Islet precursor cell (in vitro differentiated cells): ENCODE measurements around the gene GPC3.
A peak's percentile ranks its signal among the peaks of the same experiment; 100 is the strongest.

Experiments used
- DNase-seq: peaks from one replicate; pipeline ENCODE4 v3.0.0-alpha.2; 2018

GPC3 gene

DNA sequence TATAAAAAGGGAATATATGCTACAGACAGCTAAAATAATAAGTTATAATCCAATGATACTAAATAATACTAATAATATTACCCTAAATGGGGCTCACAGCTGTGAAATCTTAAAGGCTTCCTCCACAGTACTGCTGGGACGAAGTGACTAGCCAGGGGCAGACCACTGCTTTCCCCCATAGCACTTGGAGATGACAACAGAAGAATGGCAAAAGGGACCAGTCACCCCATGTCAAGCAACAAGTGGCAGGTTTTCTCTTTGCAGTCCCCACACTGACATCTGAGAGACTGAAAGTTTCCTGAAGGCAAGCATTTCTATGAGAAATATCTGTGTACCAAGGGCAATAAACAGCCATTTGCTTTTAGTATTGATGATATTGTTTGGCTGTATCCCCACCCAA lies 396.6 kb downstream of the GPC3 start:
- no peak for DNase-seq

- no peak for DNase-seq
Measured at GRCh38 chrX:133587818-133588217, 397.6 kb downstream of the GPC3 start.

- DNase-seq = no peak
Measured at GRCh38 chrX:133587071-133587470, 398.3 kb downstream of the GPC3 start.

DNA sequence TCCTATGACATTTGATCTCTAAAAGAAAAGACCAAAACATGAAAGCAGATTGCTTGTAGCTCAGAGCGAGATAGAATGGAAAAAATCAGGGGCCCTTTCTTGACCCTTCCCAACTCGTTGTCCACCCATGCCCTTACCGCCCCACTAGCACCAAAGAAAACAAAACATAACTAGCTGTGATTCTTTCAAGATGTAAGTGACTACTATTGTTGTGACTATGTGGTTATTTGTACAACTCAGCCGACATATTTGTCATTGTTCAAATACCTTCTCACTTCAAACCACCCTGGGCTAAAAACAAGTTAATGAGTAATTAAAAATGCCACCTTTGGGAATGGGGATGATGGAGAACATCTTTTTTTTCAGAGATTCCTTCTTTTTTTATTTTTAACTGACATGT lies 399.0 kb downstream of the GPC3 start:
- no peak for DNase-seq

- DNase-seq = no peak
Measured at GRCh38 chrX:133583825-133584224, 401.6 kb downstream of the GPC3 start.

- no peak for DNase-seq
Measured at GRCh38 chrX:133580625-133581024, 404.8 kb downstream of the GPC3 start.

DNA sequence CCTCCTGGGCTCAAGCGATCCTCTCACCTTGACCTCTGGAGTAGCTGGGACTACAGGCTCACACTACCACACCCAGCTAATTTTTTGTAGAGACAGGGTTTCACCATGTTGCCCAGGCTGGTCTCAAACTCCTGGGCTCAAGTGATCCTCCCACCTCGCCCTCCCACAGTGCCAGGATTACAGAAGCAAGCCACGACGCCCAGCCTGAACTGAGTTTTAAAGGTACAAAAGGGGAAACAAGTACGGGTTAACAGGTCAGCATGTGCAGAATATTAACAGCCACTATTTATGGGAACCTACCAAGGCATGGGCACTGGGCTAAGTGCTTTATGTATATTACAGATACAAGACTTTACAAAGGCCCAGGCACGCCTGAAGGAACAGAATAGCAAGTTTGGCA lies 405.8 kb downstream of the GPC3 start:
- DNase-seq = no peak

- no peak for DNase-seq
Measured at GRCh38 chrX:133576876-133577275, 408.5 kb downstream of the GPC3 start.

GRCh38 chrX:133575501-133576136 lies 409.8 kb downstream of the GPC3 start:
- no peak for DNase-seq

GRCh38 chrX:133574716-133575115 lies 410.7 kb downstream of the GPC3 start:
- no peak for DNase-seq

GRCh38 chrX:133570549-133570948 lies 414.8 kb downstream of the GPC3 start:
- DNase-seq = no peak

- no peak for DNase-seq
Measured at GRCh38 chrX:133569217-133569616, 416.2 kb downstream of the GPC3 start.

GRCh38 chrX:133568109-133568508 lies 417.3 kb downstream of the GPC3 start:
- no peak for DNase-seq

- no peak for DNase-seq
Measured at GRCh38 chrX:133566876-133567275, 418.5 kb downstream of the GPC3 start.

DNA sequence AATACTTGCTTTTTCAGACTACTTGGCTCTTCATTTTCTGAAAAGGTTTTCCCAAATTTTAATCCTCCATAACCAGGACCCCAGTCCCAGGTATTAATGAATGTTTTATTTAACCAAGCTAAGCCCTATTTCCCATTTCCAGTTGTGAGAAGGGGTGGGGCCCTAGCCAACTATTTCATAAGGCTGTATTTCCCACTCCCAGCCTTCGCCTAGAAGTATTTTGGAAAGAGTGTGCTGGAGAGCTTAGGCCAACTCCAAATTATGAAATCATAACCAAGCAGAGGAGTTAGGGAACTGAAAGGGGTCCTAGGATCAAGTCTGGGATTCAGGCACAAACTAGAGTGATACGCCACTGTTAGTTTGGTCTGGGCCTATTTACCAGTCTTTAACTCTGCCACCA lies 421.7 kb downstream of the GPC3 start:
- DNase-seq = no peak

DNA sequence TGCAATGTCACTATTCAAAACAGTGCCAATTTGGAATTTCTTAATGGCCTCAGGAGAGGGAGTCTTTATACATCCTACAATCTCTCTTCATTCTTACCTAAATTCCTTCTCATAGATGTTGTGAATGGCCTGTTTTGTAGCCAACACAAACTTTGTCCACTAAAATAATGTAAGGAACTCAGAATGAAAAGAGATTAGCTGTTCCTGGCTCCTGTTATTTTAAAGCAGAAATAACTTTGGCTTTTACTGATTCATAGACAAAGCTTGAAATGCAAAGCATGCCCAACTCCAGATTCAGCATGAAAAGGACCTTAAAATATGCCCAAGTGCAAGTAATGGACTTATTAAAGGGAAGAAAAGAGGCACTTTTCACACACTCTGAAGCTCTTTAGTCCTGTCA lies 424.1 kb downstream of the GPC3 start:
- DNase-seq = no peak

DNA sequence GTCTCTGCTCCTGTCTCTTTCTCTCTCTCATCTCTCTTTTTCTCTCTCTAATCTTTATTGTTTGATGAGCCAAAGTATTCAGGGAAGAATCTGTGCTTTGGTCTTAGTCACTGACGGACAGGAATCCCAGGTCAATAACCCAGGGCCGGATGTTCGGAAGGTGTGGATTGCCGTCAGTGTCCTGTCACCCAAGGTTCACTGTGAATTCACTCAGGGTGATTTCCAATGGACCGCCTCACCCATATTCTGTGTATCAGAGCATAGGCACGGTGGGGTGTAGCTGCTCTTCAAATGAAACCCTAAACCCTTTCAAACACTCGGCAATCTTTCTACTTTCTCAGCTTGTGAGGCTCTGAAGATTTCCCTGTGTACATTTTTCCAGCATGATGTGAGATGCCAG lies 425.5 kb downstream of the GPC3 start:
- no peak for DNase-seq

DNA sequence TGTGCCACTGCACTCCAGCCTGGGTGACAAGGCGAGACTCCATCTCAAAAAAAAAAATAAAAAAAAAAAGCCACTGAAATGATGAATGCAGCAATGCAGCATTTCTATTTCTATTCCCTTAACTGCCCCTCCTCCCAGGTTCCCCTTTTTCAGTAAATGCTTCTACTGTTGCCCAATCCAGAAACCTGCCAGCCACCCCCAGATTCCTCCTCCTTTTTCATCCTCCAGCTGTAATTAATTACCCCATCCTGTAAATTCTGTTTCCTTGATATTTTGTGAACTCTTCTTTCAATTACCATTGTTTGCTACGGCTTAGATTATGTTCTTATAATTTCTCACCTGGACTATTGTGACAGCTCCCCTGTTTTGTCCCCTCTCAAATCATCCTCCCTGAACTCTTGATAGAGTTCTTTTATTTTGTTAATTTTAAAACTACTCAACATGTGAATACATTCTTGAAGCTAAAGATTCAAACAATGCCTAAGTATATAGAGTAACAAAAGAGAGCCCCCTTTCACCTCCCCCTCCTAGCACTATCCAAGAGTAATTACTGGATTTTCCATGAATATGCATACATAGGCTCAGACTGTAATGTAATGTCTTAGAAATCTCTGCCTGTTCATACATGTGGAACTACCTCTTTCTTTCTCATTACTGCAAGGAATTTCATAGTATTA lies 429.5 kb downstream of the GPC3 start:
- no peak for DNase-seq

GRCh38 chrX:133550665-133551485 lies 434.5 kb downstream of the GPC3 start:
- DNase-seq = no peak

- DNase-seq = no peak
Measured at GRCh38 chrX:133549295-133549933, 436.0 kb downstream of the GPC3 start.

DNA sequence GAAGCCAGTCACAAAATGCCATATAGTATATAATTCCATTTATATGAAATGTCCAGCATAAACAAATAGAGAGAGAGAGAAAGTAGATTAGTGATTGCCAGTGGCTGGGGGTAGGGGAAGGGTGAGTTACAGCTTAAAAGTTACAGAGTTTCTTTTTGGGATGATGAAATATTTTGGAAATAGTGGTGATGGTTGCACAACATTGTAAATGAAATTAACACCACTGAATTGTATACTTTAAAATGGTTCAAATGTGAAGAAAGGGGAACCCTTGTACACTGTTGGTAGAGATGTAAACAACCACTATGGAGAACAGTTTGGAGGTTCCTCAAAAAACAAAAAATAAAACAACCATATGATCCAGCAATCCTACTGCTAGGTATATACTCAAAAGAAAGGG lies 439.0 kb downstream of the GPC3 start:
- DNase-seq = no peak

DNA sequence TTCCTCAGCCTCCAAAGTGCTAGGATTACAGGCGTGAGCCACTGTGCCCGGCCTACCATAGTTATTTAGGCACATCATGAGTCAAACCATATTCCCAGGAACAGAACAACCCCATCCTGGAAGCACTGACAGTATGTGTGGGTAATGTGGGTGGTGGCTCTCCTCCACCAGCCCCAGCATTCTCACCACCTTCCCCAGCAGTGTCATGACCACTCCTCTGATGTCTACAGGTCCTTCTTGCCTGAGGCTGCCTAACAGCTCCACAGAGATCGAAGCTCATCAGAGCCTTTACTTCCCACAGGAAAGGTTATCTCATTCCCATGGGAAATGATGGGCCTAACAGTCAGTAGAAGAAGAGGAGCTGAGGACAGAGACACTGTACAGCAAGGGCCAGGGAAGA lies 440.6 kb downstream of the GPC3 start:
- DNase-seq = no peak

- DNase-seq = peak; percentile 80
Measured at GRCh38 chrX:133544115-133544514, 441.3 kb downstream of the GPC3 start.

DNA sequence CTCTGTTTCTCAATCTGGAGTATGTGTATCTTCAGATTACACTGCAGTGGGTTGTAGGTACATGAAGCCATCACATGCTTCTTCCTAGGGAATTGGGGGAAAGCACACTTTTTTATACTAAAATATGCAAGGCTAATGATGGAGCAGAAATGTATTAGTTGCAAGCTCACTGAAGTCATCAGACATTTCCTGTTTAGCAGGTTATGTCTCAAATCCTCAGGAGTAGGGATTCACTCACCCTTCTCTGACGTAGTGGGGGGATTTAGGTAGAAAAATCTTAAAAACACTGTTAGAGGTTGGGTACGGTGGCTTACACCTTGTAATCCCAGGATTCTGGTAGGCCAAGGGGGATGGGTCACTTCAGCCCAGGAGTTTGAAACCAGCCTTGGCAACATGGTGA lies 441.7 kb downstream of the GPC3 start:
- no peak for DNase-seq
